GM23248 (cell line): ENCODE measurements around the gene GATA5. TPM values are rescaled to one million over a fixed set of nuclear protein-coding genes. Genes with fewer than 3 reads are reported as not detected.

Experiments used
- DNase-seq: peaks from one replicate; pipeline ENCODE4 v3.0.0-alpha.2; 2015
- H2AFZ ChIP-seq: fragments of 200-600 bp; sonication (generic); 2 replicates; pipeline ENCODE4 v1.6.1; 2016; ENCODE audit warnings: antibody characterized with exemption
- H3F3A ChIP-seq: fragments of 200-600 bp; sonication (generic); 2 replicates; pipeline ENCODE4 v1.6.1; 2016; ENCODE audit warnings: mild to moderate bottlenecking, antibody characterized with exemption, mixed run types; ENCODE audit not compliant: insufficient read depth
- H3K27ac ChIP-seq: fragments of 200-600 bp; sonication (generic); 2 replicates; pipeline ENCODE4 v1.5.1; 2016; ENCODE audit warnings: mild to moderate bottlenecking
- H3K27me3 ChIP-seq: fragments of 200-600 bp; sonication (generic); replicated peaks from 2 replicates; pipeline ENCODE4 v1.6.1; 2016; ENCODE audit warnings: mild to moderate bottlenecking; ENCODE audit not compliant: insufficient read depth
- H3K36me3 ChIP-seq: fragments of 200-600 bp; sonication (generic); 2 replicates; pipeline ENCODE4 v1.6.1; 2016; ENCODE audit warnings: low read depth, mild to moderate bottlenecking
- H3K4me1 ChIP-seq: fragments of 200-600 bp; sonication (generic); 2 replicates; pipeline ENCODE4 v1.6.1; 2016; ENCODE audit warnings: mild to moderate bottlenecking; ENCODE audit not compliant: insufficient read depth
- H3K4me2 ChIP-seq: fragments of 200-600 bp; sonication (generic); one replicate; pipeline ENCODE4 v1.6.1; 2016; ENCODE audit warnings: mild to moderate bottlenecking; ENCODE audit not compliant: unreplicated experiment
- H3K4me3 ChIP-seq: fragments of 200-600 bp; sonication (generic); 2 replicates; pipeline ENCODE4 v1.5.1; 2016; ENCODE audit warnings: mild to moderate bottlenecking
- H3K79me2 ChIP-seq: fragments of 200-600 bp; sonication (generic); 2 replicates; pipeline ENCODE4 v1.6.1; 2016; ENCODE audit warnings: mild to moderate bottlenecking; ENCODE audit not compliant: insufficient read depth
- H3K9ac ChIP-seq: fragments of 200-600 bp; sonication (generic); 2 replicates; pipeline ENCODE4 v1.6.1; 2016; ENCODE audit warnings: mild to moderate bottlenecking
- H3K9me2 ChIP-seq: fragments of 200-600 bp; sonication (generic); 2 replicates; pipeline ENCODE4 v1.6.1; 2016; ENCODE audit warnings: mixed run types, mild to moderate bottlenecking, moderate library complexity; ENCODE audit not compliant: insufficient read depth
- H3K9me3 ChIP-seq: fragments of 200-600 bp; sonication (generic); one replicate; pipeline ENCODE4 v1.6.1; 2017; ENCODE audit warnings: low read depth
- H4K20me1 ChIP-seq: fragments of 200-600 bp; sonication (generic); 2 replicates; pipeline ENCODE4 v1.6.0; 2016; ENCODE audit not compliant: insufficient read depth
- EZH2 ChIP-seq: fragments of 200-600 bp; sonication (generic); IDR thresholded peaks from 2 replicates; pipeline ENCODE4 v1.6.1; 2018; ENCODE audit warnings: antibody characterized with exemption, mild to moderate bottlenecking; ENCODE audit not compliant: insufficient read depth, poor library complexity, severe bottlenecking
- EZH2phosphoT487 ChIP-seq: fragments of 200-600 bp; sonication (generic); IDR thresholded peaks from 2 replicates; pipeline ENCODE4 v1.6.1; 2018; ENCODE audit warnings: antibody characterized with exemption, moderate library complexity, mild to moderate bottlenecking, low read depth; ENCODE audit not compliant: insufficient read depth
- WGBS, 2 experiments: methylation state at CpG; one replicate each; pipeline ENCODE4 v1.1.6; 2015 to 2017; ENCODE audit warnings: low lambda C conversion rate in 2 of 2, low coverage in 1 of 2; ENCODE audit errors: missing lambda C conversion rate in 2 of 2; 5-methylcytosine and 5-hydroxymethylcytosine counted together
- in situ Hi-C: fragments of 300-500 bp; cut with MboI; formaldehyde crosslinking; loops from 2 replicates; pipeline ENCODE4 v1.15.0; 2020
- polyA plus RNA-seq: library from polyadenylated mRNA; unstranded; fragments of >200 nt; fragmentation: Nextera tagmentation; extraction: Ambion mirVana; gene quantifications from 2 replicates; pipeline ENCODE4 v1.2.1, GENCODE V29; 2016
- total RNA-seq: library from RNA; depleted of rRNA; stranded (reverse); fragments of >200 nt; shearing (Covaris generic); gene quantifications from 2 replicates; pipeline ENCODE4 v1.2.3, GENCODE V29; 2014

GATA5 gene
- total and polyA plus RNA-seq, 2 experiments from 2014 or later: not detected

DNA sequence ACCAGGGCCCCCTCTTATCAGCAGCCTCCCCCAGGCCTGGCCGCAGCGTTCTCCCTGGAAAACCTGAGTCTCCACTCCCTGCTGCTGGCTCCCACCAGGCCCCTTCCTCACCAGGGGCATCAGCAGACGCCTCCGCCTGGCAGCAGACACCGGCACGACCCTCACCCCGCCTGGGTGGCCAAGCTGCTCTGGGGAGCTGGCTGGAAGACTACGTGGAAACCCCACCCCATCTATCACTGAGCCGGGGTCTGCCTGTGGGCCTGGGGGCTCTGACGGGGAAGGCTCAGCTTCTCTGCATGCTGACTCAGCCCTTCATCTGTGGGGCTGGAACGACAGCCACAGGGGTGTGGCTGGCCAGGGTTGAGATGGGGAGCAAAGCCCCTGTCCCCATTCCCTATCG, 29.3 kb downstream of the GATA5 start:
- no peak for TF ChIP-seq EZH2
- TF ChIP-seq EZH2phosphoT487: no peak
- Histone ChIP-seq H2AFZ (no peak overlapping the region), H3K9me2 (no peaks in the 10 kb centered on the region), H3K4me3 (no peak overlapping the region), H3K27me3 (peaks cover 13% of the 10 kb centered on the region; the same call in 1 of the 2 replicates), H3K9me3 (no peaks in the 10 kb centered on the region), H3K4me1 (no peaks in the 10 kb centered on the region), H3K79me2 (no peaks in the 10 kb centered on the region), H4K20me1 (no peaks in the 10 kb centered on the region), H3F3A (no peaks in the 10 kb centered on the region), H3K9ac (no peak overlapping the region), H3K27ac (no peak overlapping the region), H3K36me3 (no peaks in the 10 kb centered on the region), H3K4me2 (no peak overlapping the region)
- WGBS, 2 experiments: 34 to 41% methylated on average over 12 of the region's 12 CpGs
- in situ Hi-C loops: no loop called here
- DNase-seq: no peak

GRCh38 chr20:62445553-62446340, 30.0 kb downstream of the GATA5 start:
- in situ Hi-C loops: no loop called here
- Histone ChIP-seq H3K9me2 (no peaks in the 10 kb centered on the region), H3K4me1 (no peaks in the 10 kb centered on the region), H3K27me3 (peaks cover 13% of the 10 kb centered on the region; the same call in 1 of the 2 replicates), H3K4me3 (no peak overlapping the region), H3K9ac (no peak overlapping the region), H2AFZ (no peak overlapping the region), H4K20me1 (no peaks in the 10 kb centered on the region), H3F3A (no peaks in the 10 kb centered on the region), H3K4me2 (no peak overlapping the region), H3K9me3 (no peaks in the 10 kb centered on the region), H3K79me2 (no peaks in the 10 kb centered on the region), H3K27ac (no peak overlapping the region), H3K36me3 (no peaks in the 10 kb centered on the region)
- WGBS, 2 experiments: 65 to 69% methylated on average over 20 to 36 of the region's 36 CpGs
- TF ChIP-seq EZH2phosphoT487: no peak
- no peak for TF ChIP-seq EZH2
- no peak for DNase-seq

GRCh38 chr20:62444286-62444685, 31.5 kb downstream of the GATA5 start:
- DNase-seq: no peak
- H3K27me3 ChIP-seq: peaks cover 13% of the 10 kb centered on the region; the same call in 1 of the 2 replicates
- H4K20me1 ChIP-seq: no peaks in the 10 kb centered on the region
- H3K9ac ChIP-seq: no peak overlapping the region
- no peak overlapping the region for H3K27ac ChIP-seq
- H2AFZ ChIP-seq: no peak overlapping the region
- no peak for TF ChIP-seq EZH2
- H3K9me3 ChIP-seq: no peaks in the 10 kb centered on the region
- H3K9me2 ChIP-seq: no peaks in the 10 kb centered on the region
- no peaks in the 10 kb centered on the region for H3F3A ChIP-seq
- no peaks in the 10 kb centered on the region for H3K36me3 ChIP-seq
- WGBS, 2 experiments: 72 to 84% methylated on average over 6 of the region's 6 CpGs
- no peaks in the 10 kb centered on the region for H3K79me2 ChIP-seq
- in situ Hi-C loops: no loop called here
- H3K4me1 ChIP-seq: no peaks in the 10 kb centered on the region
- no peak overlapping the region for H3K4me2 ChIP-seq
- H3K4me3 ChIP-seq: no peak overlapping the region

DNA sequence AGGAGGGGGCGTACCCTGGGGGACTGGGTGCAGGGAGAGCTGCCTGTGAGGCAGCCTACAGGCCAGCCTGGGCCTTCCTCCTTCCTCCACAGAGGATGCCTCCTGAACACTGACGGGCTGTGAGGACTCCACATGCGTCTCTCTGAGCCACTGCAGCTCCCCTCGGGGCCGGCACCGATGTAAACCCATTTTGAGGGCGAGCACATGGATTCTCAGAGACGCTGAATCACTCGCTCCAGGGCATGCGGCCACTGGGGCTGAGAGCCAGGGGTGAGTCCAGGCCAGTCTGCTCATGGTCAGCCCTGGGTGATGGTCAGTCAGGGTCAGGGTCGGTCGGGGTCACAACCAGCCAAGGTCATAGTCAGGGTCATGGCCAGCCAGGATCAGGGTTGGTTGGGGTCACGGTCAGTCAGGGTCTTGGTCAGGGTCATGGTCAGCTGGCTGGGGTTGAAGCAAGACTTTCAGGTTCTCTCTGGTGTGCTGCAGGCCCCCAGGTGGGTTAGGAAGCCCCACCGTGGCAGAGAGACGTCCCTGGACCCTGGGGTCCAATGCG, 33.7 kb downstream of the GATA5 start:
- Histone ChIP-seq H3F3A (no peaks in the 10 kb centered on the region), H3K27ac (no peak overlapping the region), H3K9me2 (no peaks in the 10 kb centered on the region), H3K9ac (no peak overlapping the region), H2AFZ (no peak overlapping the region), H3K27me3 (peaks cover 13% of the 10 kb centered on the region; the same call in 1 of the 2 replicates), H3K4me2 (no peak overlapping the region), H3K4me1 (no peaks in the 10 kb centered on the region), H3K9me3 (no peaks in the 10 kb centered on the region), H3K79me2 (no peaks in the 10 kb centered on the region), H4K20me1 (no peaks in the 10 kb centered on the region), H3K4me3 (no peak overlapping the region), H3K36me3 (no peaks in the 10 kb centered on the region)
- no peak for DNase-seq
- 67 to 69% methylated on average over 15 to 16 of the region's 16 CpGs for WGBS, 2 experiments
- in situ Hi-C loops: no loop called here
- TF ChIP-seq EZH2 (no peak), EZH2phosphoT487 (no peak)
